ENCODE measurements around the gene SRRM2.

- TF ChIP-seq EZH2 (IDR thresholded peaks at IDR 0.05; ENCODE audit: borderline replicate concordance, low read length) (no peak), CTCF (conservative IDR thresholded peaks at IDR 0.05 in 1 of 2, IDR thresholded peaks at IDR 0.05 in 1 of 2; ENCODE audit: extremely low read depth in 1 of 2, insufficient read depth in 1 of 2, low read depth in 1 of 2, low read length in 2 of 2) (no peak)
Measured at GRCh38 chr16:2773188-2773968, 20.9 kb downstream of the SRRM2 start.

All from mammary epithelial cell (primary cell).